Lung (tissue), 12 donors: ENCODE measurements around the gene PAX9. TPM values are rescaled to one million over a fixed set of nuclear protein-coding genes. Genes with fewer than 3 reads are reported as not detected.

Experiments used
- ATAC-seq: fragments of 200-7000 bp; cut with Tn5 transposase; one replicate; pipeline ENCODE4 v1.9.1; 2020; ENCODE audit warnings: moderate number of reproducible peaks; ENCODE audit not compliant: insufficient read depth, low FRiP score
- DNase-seq, 3 donors: peaks; one replicate each; pipeline ENCODE4 v3.0.0-alpha.2; 2013 to 2017
- H3K27ac ChIP-seq, 2 donors: one replicate each; pipeline ENCODE4 v1.5.1; 2013; ENCODE audit warnings: mild to moderate bottlenecking in 2 of 2, moderate library complexity in 2 of 2, control low read depth in 1 of 2, inconsistent platforms in 1 of 2, low read depth in 1 of 2, low read length in 1 of 2
- H3K27me3 ChIP-seq, 3 donors: one replicate each; pipeline ENCODE4 v1.5.1; 2013; ENCODE audit warnings: low read length in 2 of 3; ENCODE audit not compliant: control insufficient read depth in 3 of 3, insufficient read depth in 3 of 3
- H3K36me3 ChIP-seq, 4 donors: one replicate each; pipeline ENCODE4 v1.5.1; 2013; ENCODE audit warnings: low read length in 4 of 4, mild to moderate bottlenecking in 1 of 4, moderate library complexity in 1 of 4; ENCODE audit not compliant: control insufficient read depth in 4 of 4, insufficient read depth in 4 of 4
- H3K4me1 ChIP-seq, 5 donors: one replicate each; pipeline ENCODE4 v1.5.1; 2013; ENCODE audit warnings: low read length in 5 of 5, mild to moderate bottlenecking in 2 of 5, moderate library complexity in 1 of 5; ENCODE audit not compliant: control insufficient read depth in 5 of 5, insufficient read depth in 5 of 5
- H3K4me3 ChIP-seq: one replicate; pipeline ENCODE4 v1.5.1; 2013; ENCODE audit warnings: mild to moderate bottlenecking, control low read depth, moderate library complexity
- H3K9ac ChIP-seq, 2 donors: one replicate each; pipeline ENCODE4 v1.5.1; 2013; ENCODE audit warnings: low read length in 2 of 2, control low read depth in 1 of 2; ENCODE audit not compliant: insufficient read depth in 1 of 2
- H3K9me3 ChIP-seq, 4 donors: one replicate each; pipeline ENCODE4 v1.5.1; 2013; ENCODE audit warnings: low read length in 3 of 4, mild to moderate bottlenecking in 1 of 4, moderate library complexity in 1 of 4; ENCODE audit not compliant: control insufficient read depth in 4 of 4, insufficient read depth in 3 of 4
- CTCF ChIP-seq: IDR thresholded peaks from 2 replicates; pipeline ENCODE4 v1.5.1; 2012; ENCODE audit warnings: mild to moderate bottlenecking; ENCODE audit errors: control extremely low read depth, extremely low read depth
- WGBS, 2 donors: extraction: QIAGEN DNeasy Blood & Tissue Kit; methylation state at CpG; one replicate each; pipeline ENCODE4 v1.1.7; 2013; 5-methylcytosine and 5-hydroxymethylcytosine counted together
- polyA plus RNA-seq, 2 donors: library from polyadenylated mRNA; stranded (reverse); fragments of 200-250 nt; gene quantifications; one replicate each; pipeline ENCODE4 v1.2.1, GENCODE V29; 2013
- total RNA-seq, 2 donors: library from RNA; depleted of rRNA in 1 of 2; stranded (reverse); fragments of >200 nt in 1 of 2; gene quantifications; one replicate each; pipeline ENCODE4 v1.2.1, GENCODE V29; 2014 to 2021
- donor health status: control.
- donor health status: control.
- donor health status: Bipolar disorder and iron deficiency.
- donor health status: healthy.
- donor health status: DM: yes; HTN: yes; CAD: no.

The PAX9 gene
- total and polyA plus RNA-seq, 4 donors: 1.2 to 6.0 (median 1.8) TPM

DNA sequence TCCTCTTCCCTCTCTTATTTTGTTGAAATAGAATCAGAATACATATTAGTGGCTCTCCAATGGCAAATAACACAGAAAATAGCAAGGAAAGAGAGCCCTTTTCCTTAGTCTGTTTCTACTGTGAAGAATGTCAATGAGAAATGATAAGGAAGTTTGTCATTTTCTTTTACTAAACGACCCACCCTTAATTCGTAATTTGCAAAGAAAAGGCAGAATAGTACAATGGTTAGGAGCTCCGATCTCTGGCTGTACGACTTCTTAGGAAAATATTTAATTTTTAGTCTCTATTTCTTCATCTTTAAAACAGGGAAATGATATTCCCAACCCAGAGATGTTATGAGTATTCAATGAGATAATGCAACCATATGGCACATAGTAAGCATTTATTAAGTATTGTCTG is 6.0 kb downstream of the PAX9 start:
- Histone ChIP-seq H3K9me3 (peaks cover 0 to 10% (median 0%) of the 10 kb centered on the region in 4 donors), H3K9ac (no peak overlapping the region), H3K4me3 (no peak overlapping the region), H3K36me3 (no peaks in the 10 kb centered on the region), H3K4me1 (peaks cover 0 to 17% (median 7%) of the 10 kb centered on the region in 5 donors), H3K27me3 (peaks cover 0 to 94% (median 92%) of the 10 kb centered on the region in 3 donors), H3K27ac (no peak overlapping the region)
- TF ChIP-seq CTCF: no peak
- no peak for DNase-seq
- 17 to 23% methylated on average over 4 of the region's 4 CpGs for WGBS, 2 donors
- no peak for ATAC-seq

- Histone ChIP-seq H3K9ac (no peak overlapping the region), H3K4me1 (peaks cover 0 to 5% (median 0%) of the 10 kb centered on the region in 5 donors), H3K4me3 (no peak overlapping the region), H3K27me3 (peaks cover 0 to 83% (median 75%) of the 10 kb centered on the region in 3 donors), H3K36me3 (no peaks in the 10 kb centered on the region), H3K9me3 (peaks cover 0 to 2% (median 0%) of the 10 kb centered on the region in 4 donors), H3K27ac (no peak overlapping the region)
- TF ChIP-seq CTCF: no peak
- ATAC-seq (no peak), DNase-seq (no peak)
- 59 to 72% methylated on average over 3 of the region's 3 CpGs for WGBS, 2 donors
These were observed 9.5 kb downstream of the PAX9 start for GRCh38 chr14:36671149-36671548.

DNA sequence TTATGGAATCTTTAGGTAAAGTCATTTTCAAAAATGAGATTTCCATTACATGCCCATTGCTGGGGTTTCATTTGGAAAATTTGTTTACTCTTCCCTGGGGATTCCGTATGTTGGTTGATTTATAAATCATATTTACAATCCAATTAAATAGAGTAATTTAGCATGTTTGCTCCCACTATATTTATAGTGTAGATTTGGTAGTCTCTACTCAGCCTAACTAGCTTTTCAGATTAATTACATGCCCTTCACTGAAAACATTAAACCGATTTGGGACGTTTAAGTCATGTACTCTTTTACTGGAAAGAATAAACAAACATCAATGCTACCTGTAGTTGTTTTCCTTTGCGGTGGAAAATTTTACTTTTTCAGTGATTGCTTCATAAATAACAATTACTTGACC is 10.4 kb downstream of the PAX9 start:
- DNase-seq (no peak), ATAC-seq (no peak)
- no peak overlapping the region for H3K9ac ChIP-seq
- H3K27ac ChIP-seq: no peak overlapping the region
- no peaks in the 10 kb centered on the region for H3K36me3 ChIP-seq
- H3K4me1 ChIP-seq: peaks cover 0 to under 1% (median 0%) of the 10 kb centered on the region in 5 donors
- H3K27me3 ChIP-seq: peaks cover 0 to 85% (median 76%) of the 10 kb centered on the region in 3 donors
- 79 to 87% methylated on average over 4 of the region's 4 CpGs for WGBS, 2 donors
- TF ChIP-seq CTCF: no peak
- no peaks in the 10 kb centered on the region for H3K9me3 ChIP-seq
- H3K4me3 ChIP-seq: no peak overlapping the region

DNA sequence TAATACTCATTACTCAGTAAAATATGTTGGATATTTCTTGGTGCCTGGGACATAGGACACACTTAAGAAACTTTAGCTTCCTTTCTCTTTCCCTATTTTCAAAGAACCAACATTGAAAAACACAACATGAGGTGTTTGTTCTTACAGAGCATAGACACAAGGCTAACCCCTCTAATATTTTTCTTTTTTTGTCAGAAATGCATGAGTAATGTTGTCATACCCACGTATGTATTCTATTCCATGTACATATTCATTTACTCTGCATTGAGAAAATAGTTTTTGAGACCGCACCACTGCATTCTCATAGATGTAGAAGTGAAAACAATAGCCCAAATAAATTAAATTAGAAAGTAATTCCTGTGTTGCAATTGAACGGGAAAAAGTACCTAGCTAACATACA is 13.0 kb downstream of the PAX9 start:
- DNase-seq: no peak
- H3K27me3 ChIP-seq: peaks cover 0 to 73% (median 63%) of the 10 kb centered on the region in 3 donors
- no peak for ATAC-seq
- no peak overlapping the region for H3K4me3 ChIP-seq
- no peak overlapping the region for H3K27ac ChIP-seq
- no peaks in the 10 kb centered on the region for H3K9me3 ChIP-seq
- no peaks in the 10 kb centered on the region for H3K4me1 ChIP-seq
- no peaks in the 10 kb centered on the region for H3K36me3 ChIP-seq
- no peak for TF ChIP-seq CTCF
- WGBS, 2 donors: 83 to 84% methylated on average over 3 of the region's 3 CpGs
- H3K9ac ChIP-seq: no peak overlapping the region
